PFSK-1 (cell line): Measurements from ENCODE around the gene LRRC47.

Experiments
- FOXP2 ChIP-seq: optimal IDR thresholded peaks from 2 replicates; pipeline ENCODE3; 2011; ENCODE audit warnings: borderline replicate concordance, control low read depth, inconsistent platforms; ENCODE audit not compliant: insufficient read depth; ENCODE audit errors: extremely low read length, extremely low read depth
- POLR2AphosphoS5 ChIP-seq: IDR thresholded peaks from 2 replicates; pipeline ENCODE4 v1.6.1; 2012; ENCODE audit warnings: low read depth, mild to moderate bottlenecking, control low read depth, low read length, moderate library complexity
- SIN3A ChIP-seq: IDR thresholded peaks from 2 replicates; pipeline ENCODE4 v1.6.1; 2012; ENCODE audit warnings: mild to moderate bottlenecking, low read length, moderate library complexity, borderline replicate concordance; ENCODE audit not compliant: insufficient read depth
- TF ChIP-seq, protein P1 (sequence below), 2 experiments: IDR thresholded peaks; 2 replicates each; pipeline versions ENCODE4 v1.6.1 to v1.8.0; 2011 to 2012; ENCODE audit warnings: low read depth in 2 of 2, low read length in 2 of 2, control low read depth in 1 of 2, inconsistent platforms in 1 of 2, mild to moderate bottlenecking in 1 of 2, moderate library complexity in 1 of 2; ENCODE audit not compliant: insufficient read depth in 1 of 2

DNA sequence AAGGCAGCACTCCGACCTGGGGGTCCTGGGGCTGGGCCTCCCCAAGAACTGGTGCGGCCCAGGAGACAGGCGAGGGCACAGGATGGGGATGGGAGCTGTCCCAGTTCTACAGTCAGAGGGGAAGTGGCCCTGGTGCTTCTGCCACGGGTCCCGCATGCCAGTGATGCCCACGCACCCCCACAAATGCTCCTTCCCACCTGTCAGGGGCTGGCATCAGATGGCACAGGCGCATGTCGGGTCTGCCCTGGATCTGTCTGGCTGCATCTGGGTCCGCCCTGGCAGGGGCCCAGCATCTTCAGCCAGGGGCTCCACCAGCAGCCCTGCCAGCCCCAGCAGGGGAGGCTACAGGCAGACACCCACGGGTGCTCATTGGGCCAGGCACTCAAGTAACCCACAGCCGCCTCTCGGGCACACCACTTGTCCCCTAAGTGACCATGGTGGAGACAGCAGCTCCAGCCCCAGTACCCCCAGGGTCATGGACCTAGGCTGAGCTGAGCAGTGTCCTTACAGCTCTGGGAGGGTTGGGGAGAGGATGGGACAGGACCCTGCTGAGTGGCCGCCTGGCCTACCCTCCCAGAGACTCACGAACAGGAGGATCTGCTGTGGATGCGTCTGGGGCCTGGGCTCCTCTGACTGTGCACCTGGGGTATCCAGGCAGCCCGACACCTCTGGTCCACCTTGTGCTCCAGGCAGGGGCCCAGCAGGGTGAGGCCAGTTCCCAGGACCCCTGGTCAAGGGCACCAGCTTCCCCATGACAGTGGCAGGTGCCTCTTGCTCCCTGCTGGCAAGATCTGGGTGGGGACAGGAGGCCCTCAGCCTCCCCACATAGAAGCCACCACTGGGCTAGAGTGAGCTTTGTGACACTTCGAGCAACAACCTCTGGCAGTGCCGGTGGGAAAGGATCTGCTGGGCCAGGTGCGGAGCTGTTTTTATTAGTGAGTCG lies 18.4 kb downstream of the LRRC47 start:
- no peak for TF ChIP-seq POLR2AphosphoS5
- TF ChIP-seq FOXP2 = no peak
- TF ChIP-seq, protein P1, sequence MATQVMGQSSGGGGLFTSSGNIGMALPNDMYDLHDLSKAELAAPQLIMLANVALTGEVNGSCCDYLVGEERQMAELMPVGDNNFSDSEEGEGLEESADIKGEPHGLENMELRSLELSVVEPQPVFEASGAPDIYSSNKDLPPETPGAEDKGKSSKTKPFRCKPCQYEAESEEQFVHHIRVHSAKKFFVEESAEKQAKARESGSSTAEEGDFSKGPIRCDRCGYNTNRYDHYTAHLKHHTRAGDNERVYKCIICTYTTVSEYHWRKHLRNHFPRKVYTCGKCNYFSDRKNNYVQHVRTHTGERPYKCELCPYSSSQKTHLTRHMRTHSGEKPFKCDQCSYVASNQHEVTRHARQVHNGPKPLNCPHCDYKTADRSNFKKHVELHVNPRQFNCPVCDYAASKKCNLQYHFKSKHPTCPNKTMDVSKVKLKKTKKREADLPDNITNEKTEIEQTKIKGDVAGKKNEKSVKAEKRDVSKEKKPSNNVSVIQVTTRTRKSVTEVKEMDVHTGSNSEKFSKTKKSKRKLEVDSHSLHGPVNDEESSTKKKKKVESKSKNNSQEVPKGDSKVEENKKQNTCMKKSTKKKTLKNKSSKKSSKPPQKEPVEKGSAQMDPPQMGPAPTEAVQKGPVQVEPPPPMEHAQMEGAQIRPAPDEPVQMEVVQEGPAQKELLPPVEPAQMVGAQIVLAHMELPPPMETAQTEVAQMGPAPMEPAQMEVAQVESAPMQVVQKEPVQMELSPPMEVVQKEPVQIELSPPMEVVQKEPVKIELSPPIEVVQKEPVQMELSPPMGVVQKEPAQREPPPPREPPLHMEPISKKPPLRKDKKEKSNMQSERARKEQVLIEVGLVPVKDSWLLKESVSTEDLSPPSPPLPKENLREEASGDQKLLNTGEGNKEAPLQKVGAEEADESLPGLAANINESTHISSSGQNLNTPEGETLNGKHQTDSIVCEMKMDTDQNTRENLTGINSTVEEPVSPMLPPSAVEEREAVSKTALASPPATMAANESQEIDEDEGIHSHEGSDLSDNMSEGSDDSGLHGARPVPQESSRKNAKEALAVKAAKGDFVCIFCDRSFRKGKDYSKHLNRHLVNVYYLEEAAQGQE (IDR thresholded peaks at IDR 0.05; ENCODE audit: insufficient read depth in 1 of 2, low read depth in 2 of 2, low read length in 2 of 2) = no peak
- no peak for TF ChIP-seq SIN3A
